GM19023 (cell line): Measurements from ENCODE around the gene KLHL22.
"Not testable (repeated sequence)": the region's sequence is repeated elsewhere in the genome, so short reads cannot be mapped to it uniquely, and the experiment has no call there.

ENCODE experiments used
- ATAC-seq: cut with Tn5 transposase; IDR thresholded peaks from one replicate; pipeline ENCODE4 v1.9.1; 2021; ENCODE audit warnings: mild to moderate bottlenecking, moderate library complexity; ENCODE audit not compliant: unreplicated experiment

Gene KLHL22

GRCh38 chr22:20524004-20524481, 28.4 kb upstream of the KLHL22 start:
- no peak for ATAC-seq

DNA sequence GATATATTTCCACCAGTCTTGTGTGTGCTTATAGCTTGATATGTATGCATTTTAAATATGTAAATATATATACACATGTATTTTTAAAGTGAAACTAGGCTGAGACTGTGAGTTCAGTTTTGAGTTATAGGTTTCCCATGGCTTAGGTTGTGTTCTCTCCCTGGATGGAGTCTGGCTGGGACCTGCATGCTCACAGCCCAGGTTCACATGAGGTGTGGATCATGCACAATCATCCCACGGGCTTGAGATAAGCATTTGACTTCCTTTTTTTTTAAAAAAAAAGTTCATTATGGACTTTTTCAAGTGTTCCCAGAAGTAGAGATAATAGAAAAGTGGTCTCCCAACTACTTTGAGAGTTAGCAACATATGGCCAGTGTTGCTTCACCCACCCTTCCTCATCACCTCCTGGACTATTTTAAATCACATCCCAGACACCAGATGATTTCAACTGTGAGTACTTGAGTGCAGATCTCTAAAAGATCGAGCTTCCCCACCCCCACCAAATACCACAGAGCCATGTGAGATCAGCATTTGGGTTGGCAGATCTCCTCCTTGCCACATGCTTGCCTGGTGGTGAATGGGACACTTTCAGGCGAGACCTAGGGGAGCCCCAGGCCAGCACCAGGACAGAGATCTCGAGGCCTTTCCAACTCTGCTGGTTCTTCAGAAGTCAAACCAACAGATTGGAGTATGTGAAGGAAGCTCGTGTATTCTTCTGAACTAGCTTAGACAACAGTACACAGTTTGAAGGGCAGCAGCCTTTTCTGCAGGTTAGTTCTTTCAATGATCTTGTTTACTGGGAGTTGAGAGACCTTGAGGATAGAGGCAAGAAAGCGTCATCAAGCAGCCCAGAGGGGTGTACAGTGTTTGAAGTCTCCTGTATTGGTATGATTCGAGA, 27.7 kb upstream of the KLHL22 start:
- ATAC-seq: no peak

DNA sequence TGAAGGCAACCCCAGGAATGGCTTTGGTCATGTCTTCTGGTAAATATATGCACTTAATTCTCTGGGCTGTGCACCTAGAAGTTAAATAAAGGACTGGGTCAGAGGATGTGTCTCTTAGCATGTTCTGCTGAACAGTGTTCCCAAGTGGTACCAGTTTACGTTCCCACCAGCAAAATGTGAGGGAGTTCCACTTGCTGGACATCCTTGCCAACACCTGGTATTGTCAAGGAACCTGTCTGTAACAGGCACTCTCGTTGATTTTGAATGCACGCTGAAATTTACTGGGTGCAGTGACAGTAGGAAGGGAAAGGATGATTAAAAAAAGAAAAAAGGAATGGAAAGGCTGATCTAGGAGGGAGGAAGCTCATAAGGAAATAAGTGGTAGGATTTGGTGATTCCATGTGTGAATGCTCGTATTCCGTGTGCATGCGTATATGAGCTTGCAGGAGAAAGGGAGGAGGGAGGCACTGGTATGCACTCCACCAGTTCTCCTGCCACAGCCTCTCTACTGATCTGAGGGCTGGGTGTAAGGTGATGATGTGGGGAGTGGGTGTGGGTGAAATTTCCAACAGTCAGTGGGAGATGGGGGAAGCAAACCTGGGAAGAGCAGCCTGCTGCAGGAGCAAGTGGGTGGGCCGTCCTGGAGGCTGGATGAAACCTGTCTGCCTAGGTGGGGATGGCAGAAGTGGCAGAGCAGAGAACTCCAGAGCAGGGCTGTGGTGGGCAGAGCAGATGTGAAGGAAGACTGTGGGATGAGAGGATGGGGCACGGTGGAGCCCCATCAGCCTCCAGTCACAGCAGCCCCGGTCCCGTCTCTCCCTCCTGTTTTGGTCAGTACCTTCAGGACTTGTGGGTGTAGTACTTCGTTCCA, 26.8 kb upstream of the KLHL22 start:
- ATAC-seq: no peak

DNA sequence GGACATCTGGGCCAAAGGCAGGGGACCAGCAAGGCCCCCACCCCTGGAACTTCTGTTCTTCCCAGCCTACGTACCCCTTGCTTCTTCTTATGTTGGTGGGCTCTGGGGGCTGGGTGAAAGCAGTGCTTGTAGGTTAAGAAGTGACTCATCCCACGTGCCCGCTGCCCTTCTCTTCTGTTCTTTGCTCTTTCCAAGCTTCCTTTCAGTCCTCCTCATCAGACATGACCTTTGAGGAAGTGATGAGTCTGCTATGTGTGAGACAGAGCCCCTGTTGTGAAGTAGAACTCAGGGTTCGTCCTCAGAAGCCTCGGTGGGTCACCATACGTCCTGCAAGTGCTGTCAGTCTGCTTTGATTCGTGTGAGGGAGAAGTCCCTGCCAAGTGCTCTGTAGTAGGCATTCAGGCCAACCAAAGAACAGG, 24.5 kb upstream of the KLHL22 start:
- ATAC-seq: no peak

DNA sequence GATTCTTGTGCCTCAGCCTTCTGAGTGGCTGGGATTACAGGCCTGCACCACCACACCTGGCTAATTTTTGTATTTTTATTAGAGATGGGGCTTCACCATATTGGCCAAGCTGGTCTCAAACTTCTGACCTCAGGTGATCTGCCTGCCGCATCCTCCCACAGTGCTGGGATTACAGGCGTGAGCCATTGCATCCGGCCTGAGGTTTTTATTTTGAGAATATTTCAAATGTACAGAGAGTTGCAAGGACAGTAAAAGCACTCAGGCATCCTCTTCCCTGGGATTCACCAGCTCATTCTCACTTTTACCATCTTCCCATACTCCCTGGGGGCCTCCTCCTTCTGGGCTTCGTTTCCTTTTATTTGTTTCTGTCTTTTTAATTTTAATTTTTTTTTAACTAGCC, 24.0 kb upstream of the KLHL22 start:
- ATAC-seq: no peak

DNA sequence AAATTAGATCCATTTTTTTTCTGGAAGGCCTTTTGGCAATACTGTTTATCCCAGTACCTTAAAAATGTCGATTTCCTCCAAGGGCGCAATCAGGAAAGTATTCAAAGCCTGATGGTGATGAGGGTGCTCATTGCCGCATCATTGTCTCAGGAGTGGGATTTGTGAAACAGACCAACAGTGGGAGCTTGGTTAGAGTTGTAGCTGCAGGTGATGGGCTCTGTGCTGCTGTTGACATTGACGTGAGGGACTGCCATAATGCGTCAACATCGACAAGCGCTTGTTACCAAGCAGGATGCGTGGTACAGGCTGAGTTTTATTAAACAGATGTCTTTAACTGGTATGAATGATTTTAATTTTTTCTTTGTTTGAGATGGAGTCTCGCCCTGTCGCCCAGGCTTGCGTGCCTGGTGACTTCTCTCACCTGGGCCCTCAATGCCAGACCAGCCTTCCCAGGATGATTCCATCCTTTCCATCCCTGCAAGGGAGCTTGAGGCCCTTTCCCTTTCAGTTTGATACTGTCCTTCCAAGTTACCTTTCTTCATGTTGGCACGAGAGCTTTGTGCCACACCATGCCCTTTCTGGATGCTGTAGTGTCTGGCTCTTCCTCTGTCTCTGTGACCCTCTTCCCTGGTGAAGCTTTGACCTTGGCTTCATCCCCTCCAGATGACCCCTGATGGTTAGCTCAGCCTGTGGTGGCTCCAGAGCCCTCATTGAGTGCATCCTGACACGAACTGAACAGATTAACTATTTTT, 22.4 kb upstream of the KLHL22 start:
- no peak for ATAC-seq

GRCh38 chr22:20517422-20517821, 21.8 kb upstream of the KLHL22 start:
- ATAC-seq: no peak

DNA sequence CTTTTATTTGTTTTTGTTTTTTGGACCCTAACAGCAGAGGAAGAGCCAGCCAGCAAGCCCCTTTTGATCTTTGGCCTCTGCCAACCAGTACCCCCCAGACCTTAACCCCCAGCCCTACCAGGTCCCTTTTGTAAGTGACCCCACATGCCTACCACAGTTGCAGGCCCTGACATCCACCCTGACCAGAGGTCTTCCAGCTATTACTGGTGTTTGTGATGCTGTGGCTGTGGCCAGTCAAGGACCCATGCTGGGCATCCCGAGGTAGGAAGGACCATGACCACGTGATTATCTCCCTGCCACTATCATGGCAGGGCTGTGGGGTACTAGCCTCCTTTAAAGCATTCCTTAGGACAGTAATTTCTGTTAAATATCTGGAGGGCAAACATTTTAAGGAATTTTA, 20.8 kb upstream of the KLHL22 start:
- no peak for ATAC-seq

DNA sequence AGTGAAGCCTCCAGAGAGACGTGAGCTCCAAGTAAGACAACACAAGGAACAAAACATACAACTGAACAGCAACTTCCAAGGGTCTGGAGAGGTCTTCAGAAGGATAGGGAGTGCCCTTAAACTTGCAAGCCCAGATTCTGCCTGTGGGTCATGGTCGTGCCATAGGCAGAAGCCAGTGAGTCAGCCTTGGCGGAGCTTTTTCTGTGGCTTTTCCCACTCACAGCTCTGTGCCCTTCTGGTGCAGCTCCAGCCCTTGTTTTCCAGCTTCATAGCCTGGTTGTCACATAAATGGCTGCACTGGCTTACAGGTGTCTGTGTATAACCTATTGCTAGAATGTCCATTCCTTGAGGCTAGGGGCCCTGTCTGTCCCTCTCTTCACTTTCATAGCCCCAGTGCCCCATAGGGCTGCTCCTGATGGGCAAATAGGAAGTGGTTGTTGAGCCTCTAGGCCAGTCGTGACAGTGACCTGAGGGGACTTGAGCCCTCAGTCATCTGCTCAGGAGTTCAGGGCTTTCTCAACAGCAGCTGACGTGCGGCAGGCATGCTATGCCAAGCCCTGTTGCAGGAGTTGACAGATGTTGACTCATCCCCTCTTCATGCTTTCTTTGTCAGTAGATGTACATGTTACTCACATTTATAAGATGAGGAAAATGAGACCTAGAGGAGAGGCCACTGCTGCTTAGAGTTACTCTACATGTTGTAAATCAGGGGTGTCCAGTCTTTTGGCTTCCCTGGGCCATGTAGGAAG, 19.2 kb upstream of the KLHL22 start:
- no peak for ATAC-seq

GRCh38 chr22:20511578-20512229, 16.1 kb upstream of the KLHL22 start:
- no peak for ATAC-seq

GRCh38 chr22:20510811-20511577, 15.4 kb upstream of the KLHL22 start:
- no peak for ATAC-seq

DNA sequence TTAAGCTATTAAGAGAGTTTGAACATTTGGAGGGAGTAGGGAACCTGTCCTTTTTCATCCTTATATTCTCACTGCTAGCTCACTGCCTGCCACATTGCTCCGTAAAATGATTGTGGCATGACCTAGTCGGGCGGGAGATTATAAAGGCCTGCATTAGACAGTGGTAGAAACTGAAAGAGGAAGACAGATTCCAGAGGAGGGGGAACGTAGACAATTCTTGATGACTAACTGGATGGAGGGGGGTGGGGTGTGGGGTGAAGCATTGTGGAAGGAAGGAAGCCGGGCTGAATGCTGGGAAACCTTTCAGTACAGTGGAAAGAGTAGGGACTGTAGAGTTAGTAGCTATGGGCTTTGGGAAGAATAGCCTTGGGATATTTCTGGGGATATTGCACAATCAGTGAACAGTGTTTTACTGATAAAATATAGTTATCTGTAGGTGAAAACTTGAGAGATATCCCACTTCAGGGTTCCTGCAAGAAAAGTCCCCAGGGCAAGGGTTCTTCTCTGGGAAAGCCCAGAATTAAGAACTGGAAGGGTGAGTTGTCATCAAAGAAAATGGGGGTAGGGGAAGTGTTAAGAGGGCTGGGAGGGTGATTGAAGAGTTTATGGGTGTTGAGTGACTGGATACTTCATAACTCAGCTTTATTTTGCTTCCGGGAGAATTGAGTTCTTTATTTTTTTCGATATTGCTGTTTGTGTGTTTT, 13.9 kb upstream of the KLHL22 start:
- no peak for ATAC-seq

DNA sequence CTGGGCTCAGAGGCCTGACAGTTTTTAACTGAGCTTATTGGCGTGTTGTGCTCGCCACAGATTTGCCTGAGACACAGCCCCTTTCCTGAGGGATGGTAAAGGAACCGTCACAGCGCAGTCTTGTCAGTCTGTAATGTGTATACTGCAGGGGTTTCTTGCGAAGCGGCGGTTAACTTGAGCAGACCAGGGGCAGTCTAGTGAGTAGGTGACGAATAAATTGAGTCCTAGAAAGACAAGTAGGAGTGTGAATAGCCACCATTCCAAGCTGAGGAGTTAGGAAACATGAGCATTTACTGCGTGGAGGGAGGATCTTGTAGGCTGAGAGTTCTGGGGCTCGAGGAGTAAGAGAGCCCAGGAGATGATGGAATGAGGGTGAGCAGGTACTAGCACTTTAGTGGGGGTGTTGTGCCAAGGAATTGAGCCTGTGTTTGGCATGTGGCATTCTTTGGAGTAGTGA, 13.2 kb upstream of the KLHL22 start:
- no peak for ATAC-seq

- not testable (repeated sequence) for ATAC-seq
These were observed 12.6 kb upstream of the KLHL22 start for GRCh38 chr22:20508067-20508755.

DNA sequence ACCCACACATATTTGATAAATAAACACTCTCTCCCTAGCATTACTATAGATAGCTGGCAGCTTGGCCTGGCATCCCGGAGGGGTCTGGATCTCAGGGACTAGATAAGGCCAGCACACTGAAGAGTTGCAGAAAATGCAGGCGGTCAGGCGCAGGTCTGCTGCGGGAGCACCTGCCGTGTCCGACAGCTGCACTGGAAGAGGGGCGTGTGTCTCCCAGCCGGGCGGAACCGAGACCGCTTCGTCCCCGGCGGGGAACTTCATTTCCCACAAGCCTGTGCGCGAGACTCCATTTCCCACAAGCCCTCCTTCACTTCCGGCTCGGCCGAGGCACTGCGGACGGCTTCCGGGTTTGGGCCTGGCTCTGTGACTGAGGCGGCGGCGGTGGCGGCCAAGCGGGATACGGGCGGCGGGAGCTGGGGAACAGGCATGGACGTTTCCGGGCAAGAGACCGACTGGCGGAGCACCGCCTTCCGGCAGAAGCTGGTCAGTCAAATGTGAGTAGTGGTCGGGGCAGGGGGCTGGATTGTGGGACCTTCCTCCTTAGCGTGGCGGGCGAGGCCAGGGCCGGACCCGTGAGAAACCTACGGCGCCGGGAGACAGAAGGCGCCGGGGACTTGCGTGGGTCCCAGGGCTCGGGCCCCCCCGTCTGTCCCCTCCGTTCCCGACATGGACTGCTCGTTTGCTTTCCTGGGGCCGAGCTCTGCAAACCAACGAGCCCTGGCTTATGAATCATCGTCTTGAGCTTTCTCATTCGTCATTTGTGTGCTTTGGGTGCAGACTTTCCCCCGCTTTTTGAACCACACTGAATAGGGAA, 11.9 kb upstream of the KLHL22 start, which contains the start of gene MED15:
MED15 (plus strand) TSS at position 358 of the 814 bp plus-strand sequence; CDS start at position 427, 69 bp downstream.
- peak; percentile 83 for ATAC-seq

GRCh38 chr22:20506543-20507252, 11.1 kb upstream of the KLHL22 start:
- no peak for ATAC-seq
